ENCODE measurements around the gene IRGQ. TPM values are rescaled to one million over a fixed set of nuclear protein-coding genes. Genes with fewer than 3 reads are reported as not detected.
"Not testable (repeated sequence)": the region's sequence is repeated elsewhere in the genome, so short reads cannot be mapped to it uniquely, and the experiment has no call there.

Gene IRGQ
- total RNA-seq, 1 donor from 2014 or later: 17.1 TPM

GRCh38 chr19:43599635-43600295 lies 3.8 kb upstream of the IRGQ start:
- DNase-seq (ENCODE audit: low spot score) (no peak), ATAC-seq (no peak)

DNA sequence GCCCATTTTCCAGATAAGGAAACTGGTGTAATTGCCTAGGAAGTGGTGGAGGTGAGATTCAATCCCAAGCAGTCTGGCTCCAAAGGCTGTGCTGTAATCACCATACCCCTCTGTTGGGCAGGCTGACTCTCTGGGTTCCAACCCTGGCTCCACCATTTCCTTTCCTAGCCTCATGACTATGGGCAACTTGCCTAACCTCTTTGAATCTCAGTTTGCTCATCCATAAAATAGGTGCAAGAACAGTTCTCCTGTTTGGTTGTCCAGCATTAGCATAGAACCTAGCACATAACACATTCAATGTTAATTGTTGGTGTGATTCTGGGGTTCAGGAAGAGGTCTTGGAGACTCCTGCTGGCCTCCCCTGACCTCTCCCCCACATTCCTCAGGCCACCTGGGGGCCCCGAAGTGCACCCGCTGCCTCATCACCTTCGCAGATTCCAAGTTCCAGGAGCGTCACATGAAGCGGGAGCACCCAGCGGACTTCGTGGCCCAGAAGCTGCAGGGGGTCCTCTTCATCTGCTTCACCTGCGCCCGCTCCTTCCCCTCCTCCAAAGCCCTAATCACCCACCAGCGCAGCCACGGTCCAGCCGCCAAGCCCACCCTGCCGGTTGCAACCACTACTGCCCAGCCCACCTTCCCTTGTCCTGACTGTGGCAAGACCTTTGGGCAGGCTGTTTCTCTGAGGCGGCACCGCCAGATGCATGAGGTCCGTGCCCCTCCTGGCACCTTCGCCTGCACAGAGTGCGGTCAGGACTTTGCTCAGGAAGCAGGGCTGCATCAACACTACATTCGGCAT lies 2.7 kb upstream of the IRGQ start:
- ATAC-seq (no peak), DNase-seq (ENCODE audit: low spot score) (no peak)

DNA sequence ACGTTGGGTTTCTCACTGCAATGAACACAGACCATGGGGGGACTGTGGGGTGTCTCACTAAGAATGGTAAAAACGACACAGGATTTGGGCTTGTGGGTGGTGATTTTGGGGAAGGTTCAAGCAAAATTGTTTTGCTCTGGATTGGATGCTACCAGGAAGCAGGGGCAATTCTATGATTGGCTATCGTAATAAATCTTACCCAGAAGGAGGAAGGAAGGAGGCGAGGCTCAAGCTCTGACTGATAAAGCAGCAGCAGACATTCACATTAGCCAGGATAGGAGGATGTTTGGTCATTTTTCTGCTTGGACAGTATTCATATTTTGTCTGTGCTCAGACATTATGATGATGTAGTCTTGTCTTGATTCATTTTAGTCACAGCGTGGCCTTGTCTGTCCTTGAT lies 1.9 kb upstream of the IRGQ start:
- no peak for DNase-seq (ENCODE audit: low spot score)
- no peak for ATAC-seq

GRCh38 chr19:43596842-43597461 lies 1.0 kb upstream of the IRGQ start:
- ATAC-seq (no peak), DNase-seq (ENCODE audit: low spot score) (no peak)

GRCh38 chr19:43595605-43595998 lies 332 bp downstream of the IRGQ start:
- ATAC-seq (peak; percentile 21), DNase-seq (ENCODE audit: low spot score) (no peak)

GRCh38 chr19:43594710-43595604 lies 977 bp downstream of the IRGQ start:
- ATAC-seq (peak; percentile 41), DNase-seq (ENCODE audit: low spot score) (peak; percentile 60)

GRCh38 chr19:43594081-43594697 lies 1.7 kb downstream of the IRGQ start:
- no peak for ATAC-seq

DNA sequence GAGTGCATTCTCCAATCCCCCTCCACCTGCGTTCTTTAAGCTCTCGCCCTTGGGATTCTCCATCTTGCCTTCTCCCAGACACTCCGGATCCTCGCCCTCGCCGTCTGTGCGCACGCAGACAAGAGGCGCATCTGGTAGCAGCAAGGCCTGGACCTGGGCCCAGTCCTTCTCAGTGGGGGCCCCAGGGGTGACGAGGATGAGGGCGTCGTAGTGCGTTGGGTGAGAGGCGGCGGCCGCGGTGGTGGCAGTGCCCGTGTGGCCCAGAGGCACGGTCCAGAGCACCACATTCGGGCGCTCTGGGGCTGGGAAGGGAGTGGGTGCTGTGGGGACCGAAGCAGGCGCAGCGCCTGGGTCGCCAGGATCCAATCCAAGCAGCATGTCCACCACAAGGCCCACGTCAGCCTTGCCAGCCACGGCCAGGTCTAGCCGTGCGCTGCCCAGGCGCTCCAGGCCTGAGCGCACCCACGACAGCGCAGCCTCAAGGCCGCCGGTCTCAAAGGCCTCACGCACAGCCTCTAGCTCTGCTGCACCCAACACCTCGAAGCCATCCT lies 3.1 kb downstream of the IRGQ start:
- ATAC-seq (no peak), DNase-seq (ENCODE audit: low spot score) (no peak)

More at GRCh38 chr19:43594081-43594697, 1.7 kb downstream of the IRGQ start:
- DNase-seq (ENCODE audit: low spot score): no peak

DNA sequence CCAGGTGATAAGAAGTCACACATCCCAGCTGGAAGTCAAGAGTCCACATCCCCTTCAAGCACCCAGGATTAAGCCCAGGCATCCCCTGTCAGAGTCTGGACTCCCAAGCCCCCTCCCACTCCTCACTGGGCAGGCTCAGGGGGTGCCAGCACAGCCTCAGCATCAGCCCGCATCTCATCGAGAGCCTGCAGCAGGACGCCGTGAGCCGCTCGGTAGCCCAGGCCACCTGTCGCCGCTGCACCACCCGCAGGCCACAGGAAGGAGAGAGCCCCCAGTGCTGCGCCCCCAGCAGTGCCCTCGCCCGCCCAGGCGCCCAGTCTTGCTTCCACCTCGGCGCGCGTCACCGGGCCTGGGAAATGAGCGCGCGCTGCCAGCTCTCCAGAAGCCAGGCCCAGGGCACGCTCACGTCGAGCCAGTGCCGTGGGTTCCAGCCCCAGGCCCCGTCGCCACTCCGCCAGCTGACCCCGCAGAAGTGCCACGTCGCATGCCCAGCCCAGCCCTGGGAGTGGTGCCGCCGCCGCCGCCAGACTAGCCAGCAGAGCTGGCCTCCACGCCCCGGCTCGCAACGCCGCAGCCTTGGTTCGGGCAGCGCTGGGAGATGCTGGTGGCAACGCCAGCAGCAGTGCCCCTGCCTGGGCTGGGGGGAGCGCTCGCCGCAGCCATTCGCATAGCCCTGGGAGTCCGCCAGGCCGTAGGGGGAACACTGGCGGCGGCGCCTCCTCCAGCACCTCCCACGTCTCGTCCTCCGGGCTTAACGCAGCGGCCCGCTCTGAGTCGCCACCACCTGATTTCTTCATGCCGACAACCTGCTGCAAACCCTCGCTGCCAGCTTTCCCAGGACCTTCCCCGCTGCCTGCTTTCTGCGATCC lies 3.8 kb downstream of the IRGQ start:
- no peak for DNase-seq (ENCODE audit: low spot score)
- ATAC-seq: no peak

DNA sequence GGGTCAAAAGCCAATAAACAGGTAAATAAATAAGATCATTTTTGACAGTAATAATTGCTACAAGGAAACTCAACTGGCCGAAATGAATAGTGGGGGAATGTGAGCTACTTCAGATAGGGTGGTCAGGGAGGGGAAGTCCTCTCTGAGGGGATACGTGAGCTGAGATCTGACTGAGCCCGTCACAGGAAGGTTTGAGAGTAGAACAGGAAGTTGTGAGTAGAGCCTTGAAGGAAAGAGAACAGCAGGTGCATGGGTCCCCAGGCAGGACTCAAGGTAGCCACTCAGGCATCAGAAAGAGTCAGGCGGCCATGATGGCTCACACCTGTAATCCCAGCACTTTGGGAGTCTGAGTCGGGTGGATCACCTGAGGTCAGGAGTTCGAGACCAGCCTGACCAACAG lies 6.3 kb downstream of the IRGQ start:
- ATAC-seq (no peak), DNase-seq (ENCODE audit: low spot score) (no peak)

GRCh38 chr19:43589277-43589676 lies 6.7 kb downstream of the IRGQ start:
- DNase-seq (ENCODE audit: low spot score) (no peak), ATAC-seq (no peak)

GRCh38 chr19:43587029-43587428 lies 8.9 kb downstream of the IRGQ start:
- ATAC-seq; DNase-seq (ENCODE audit: low spot score): not testable (repeated sequence)

- ATAC-seq (no peak), DNase-seq (ENCODE audit: low spot score) (no peak)
Observed at GRCh38 chr19:43586346-43586745, 9.6 kb downstream of the IRGQ start.

- DNase-seq (ENCODE audit: low spot score): no peak
- ATAC-seq: peak; percentile 93
Observed at GRCh38 chr19:43584484-43584883, 11.4 kb downstream of the IRGQ start.

DNA sequence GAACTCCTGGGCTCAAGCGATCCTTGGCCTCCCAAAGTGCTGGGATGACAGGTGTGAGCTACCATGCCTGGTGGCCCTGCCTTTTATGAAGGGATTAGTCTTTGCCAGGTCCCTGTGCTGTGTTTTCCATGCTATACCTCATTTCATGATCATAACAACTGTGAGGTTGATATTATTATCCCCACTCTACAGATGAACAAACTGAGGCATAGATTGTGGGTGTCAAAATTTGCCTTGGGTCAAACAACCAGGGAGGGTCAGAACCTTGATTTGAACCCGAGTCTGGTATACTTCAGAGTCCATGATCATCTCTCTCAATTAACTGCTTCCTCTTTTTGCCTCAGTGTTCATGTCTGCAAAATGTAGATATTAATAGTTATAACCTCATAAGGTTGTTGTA lies 13.4 kb downstream of the IRGQ start:
- ATAC-seq (no peak), DNase-seq (ENCODE audit: low spot score) (no peak)

DNA sequence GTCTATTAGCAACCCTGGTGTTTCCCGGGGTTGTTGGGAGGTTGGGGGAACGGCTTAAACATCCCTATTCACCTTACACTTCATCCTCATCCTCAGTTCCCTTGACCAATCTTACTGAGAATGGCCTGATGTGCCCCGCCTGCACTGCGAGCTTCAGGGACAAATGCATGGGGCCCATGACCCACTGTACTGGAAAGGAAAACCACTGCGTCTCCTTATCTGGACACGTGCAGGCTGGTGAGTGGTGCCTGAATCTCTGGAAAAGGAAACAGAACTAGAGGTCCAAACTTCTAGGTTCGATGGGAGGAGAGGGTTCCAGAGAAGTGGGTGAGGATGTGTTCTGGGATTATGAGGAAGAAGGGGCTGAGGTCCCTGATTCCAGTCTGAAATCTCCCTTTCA lies 14.5 kb downstream of the IRGQ start:
- ATAC-seq (no peak), DNase-seq (ENCODE audit: low spot score) (no peak)

GRCh38 chr19:43578787-43579186 lies 17.1 kb downstream of the IRGQ start:
- ATAC-seq (no peak), DNase-seq (ENCODE audit: low spot score) (no peak)

- no peak for DNase-seq (ENCODE audit: low spot score)
- ATAC-seq: peak; percentile 2
Observed at GRCh38 chr19:43575955-43576878, 19.7 kb downstream of the IRGQ start.

All from left lobe of liver (tissue), 2 donors.